GM12875 (cell line): ENCODE results near the gene YDJC.

Source experiments
- H3K4me3 ChIP-seq: one replicate; pipeline ENCODE4 v1.5.1; 2011; ENCODE audit warnings: low read depth, low read length, control low read depth
- CTCF ChIP-seq: IDR thresholded peaks from 2 replicates; pipeline ENCODE4 v1.5.1; 2011; ENCODE audit warnings: low read depth, mild to moderate bottlenecking, control low read depth, inconsistent platforms, low read length, moderate library complexity, borderline replicate concordance; ENCODE audit not compliant: insufficient read depth

The YDJC gene

GRCh38 chr22:21634844-21635243, 5.0 kb upstream of the YDJC start:
- no peak for TF ChIP-seq CTCF
- H3K4me3 ChIP-seq: no peak overlapping the region

- TF ChIP-seq CTCF: no peak
- no peak overlapping the region for H3K4me3 ChIP-seq
Observed at GRCh38 chr22:21634081-21634480, 4.3 kb upstream of the YDJC start.

GRCh38 chr22:21633481-21633880, 3.7 kb upstream of the YDJC start:
- no peak overlapping the region for H3K4me3 ChIP-seq
- TF ChIP-seq CTCF: no peak

- H3K4me3 ChIP-seq: no peak overlapping the region
- no peak for TF ChIP-seq CTCF
Observed at GRCh38 chr22:21632931-21633330, 3.1 kb upstream of the YDJC start.

GRCh38 chr22:21632237-21632895, 2.5 kb upstream of the YDJC start, which contains the start of gene CCDC116:
CCDC116 (plus strand) TSS chr22:21632760; CDS start chr22:21633182, 422 bp downstream.
- H3K4me3 ChIP-seq: no peak within 1 kb of the TSS
- TF ChIP-seq CTCF: no peak

- no peak for TF ChIP-seq CTCF
- H3K4me3 ChIP-seq: no peak overlapping the region
Observed at GRCh38 chr22:21631025-21631424, 1.2 kb upstream of the YDJC start.
